ENCODE data around the gene CCDC157.

DNA sequence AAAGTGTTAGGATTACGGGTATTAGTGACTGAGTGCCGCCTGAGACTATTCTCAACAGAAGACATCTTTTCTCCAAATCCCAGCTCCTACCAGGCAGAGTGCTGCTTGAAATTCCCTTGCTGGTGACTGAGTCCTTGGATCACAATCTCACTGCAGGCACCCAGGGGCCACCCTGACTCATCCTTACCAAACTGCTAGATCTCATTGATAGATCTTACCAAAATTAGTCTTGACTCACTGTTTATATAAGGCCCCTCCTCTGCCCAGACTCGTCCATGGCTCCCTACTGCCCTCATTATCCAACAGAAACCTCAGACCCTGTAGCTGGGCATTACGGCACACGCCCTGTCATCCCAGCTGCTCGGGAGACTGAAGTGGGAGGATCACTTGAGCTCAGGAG, 44.8 kb upstream of the CCDC157 start:
- TF ChIP-seq POLR2A (IDR thresholded peaks at IDR 0.05): no peak
- TF ChIP-seq, protein P1, sequence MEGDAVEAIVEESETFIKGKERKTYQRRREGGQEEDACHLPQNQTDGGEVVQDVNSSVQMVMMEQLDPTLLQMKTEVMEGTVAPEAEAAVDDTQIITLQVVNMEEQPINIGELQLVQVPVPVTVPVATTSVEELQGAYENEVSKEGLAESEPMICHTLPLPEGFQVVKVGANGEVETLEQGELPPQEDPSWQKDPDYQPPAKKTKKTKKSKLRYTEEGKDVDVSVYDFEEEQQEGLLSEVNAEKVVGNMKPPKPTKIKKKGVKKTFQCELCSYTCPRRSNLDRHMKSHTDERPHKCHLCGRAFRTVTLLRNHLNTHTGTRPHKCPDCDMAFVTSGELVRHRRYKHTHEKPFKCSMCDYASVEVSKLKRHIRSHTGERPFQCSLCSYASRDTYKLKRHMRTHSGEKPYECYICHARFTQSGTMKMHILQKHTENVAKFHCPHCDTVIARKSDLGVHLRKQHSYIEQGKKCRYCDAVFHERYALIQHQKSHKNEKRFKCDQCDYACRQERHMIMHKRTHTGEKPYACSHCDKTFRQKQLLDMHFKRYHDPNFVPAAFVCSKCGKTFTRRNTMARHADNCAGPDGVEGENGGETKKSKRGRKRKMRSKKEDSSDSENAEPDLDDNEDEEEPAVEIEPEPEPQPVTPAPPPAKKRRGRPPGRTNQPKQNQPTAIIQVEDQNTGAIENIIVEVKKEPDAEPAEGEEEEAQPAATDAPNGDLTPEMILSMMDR (IDR thresholded peaks at IDR 0.05): no peak
